Activated effector memory CD4-positive, alpha-beta T cell treated with anti-CD3 and anti-CD28 coated beads, Interleukin-2, amount 50 U/mL, for 16 hours (primary cell): ENCODE measurements around the gene MARK2.
A peak's percentile ranks its signal among the peaks of the same experiment; 100 is the strongest.
"Not testable (repeated sequence)": the region's sequence is repeated elsewhere in the genome, so short reads cannot be mapped to it uniquely, and the experiment has no call there.

Source experiments
- DNase-seq: peaks from one replicate; pipeline ENCODE4 v3.0.0-alpha.2; 2020

MARK2 gene

GRCh38 chr11:63858628-63859550 lies 20.0 kb downstream of the MARK2 start:
- no peak for DNase-seq

- no peak for DNase-seq
These were observed 24.0 kb downstream of the MARK2 start for GRCh38 chr11:63862923-63863322.

GRCh38 chr11:63863620-63864019 lies 24.7 kb downstream of the MARK2 start:
- DNase-seq: not testable (repeated sequence)

GRCh38 chr11:63866211-63866610 lies 27.3 kb downstream of the MARK2 start:
- DNase-seq: peak; percentile 88

GRCh38 chr11:63867511-63867910 lies 28.6 kb downstream of the MARK2 start:
- DNase-seq: no peak

GRCh38 chr11:63868399-63869064 lies 29.6 kb downstream of the MARK2 start:
- no peak for DNase-seq

GRCh38 chr11:63869171-63869591 lies 30.3 kb downstream of the MARK2 start:
- DNase-seq: no peak

GRCh38 chr11:63869683-63870082 lies 30.8 kb downstream of the MARK2 start:
- DNase-seq: peak; percentile 70

- DNase-seq: no peak
These were observed 31.6 kb downstream of the MARK2 start for GRCh38 chr11:63870351-63871140.

GRCh38 chr11:63871962-63872799 lies 33.3 kb downstream of the MARK2 start:
- peak; percentile 66 for DNase-seq

- no peak for DNase-seq
These were observed 33.9 kb downstream of the MARK2 start for GRCh38 chr11:63872800-63873197.

GRCh38 chr11:63873311-63873710 lies 34.4 kb downstream of the MARK2 start:
- DNase-seq: no peak

- no peak for DNase-seq
These were observed 35.6 kb downstream of the MARK2 start for GRCh38 chr11:63874511-63874910.

- DNase-seq: no peak
These were observed 36.7 kb downstream of the MARK2 start for GRCh38 chr11:63875506-63876065.

- DNase-seq: no peak
These were observed 37.7 kb downstream of the MARK2 start for GRCh38 chr11:63876616-63877015.

GRCh38 chr11:63877658-63878241 lies 38.8 kb downstream of the MARK2 start:
- DNase-seq: no peak

GRCh38 chr11:63879598-63880402 lies 40.9 kb downstream of the MARK2 start:
- no peak for DNase-seq

- no peak for DNase-seq
These were observed 41.5 kb downstream of the MARK2 start for GRCh38 chr11:63880403-63880790.

GRCh38 chr11:63882555-63883242 lies 43.8 kb downstream of the MARK2 start:
- no peak for DNase-seq

- no peak for DNase-seq
These were observed 44.9 kb downstream of the MARK2 start for GRCh38 chr11:63883791-63884190.
